Mucosa of descending colon (tissue), 3 donors: Measurements from ENCODE around the gene RALGPS1. TPM values are rescaled to one million over a fixed set of nuclear protein-coding genes. Genes with fewer than 3 reads are reported as not detected.

Source experiments
- ATAC-seq: fragments of 200-7000 bp; cut with Tn5 transposase; one replicate; pipeline ENCODE4 v1.9.1; 2020; ENCODE audit warnings: mild to moderate bottlenecking, moderate library complexity
- DNase-seq, 3 donors: peaks; one replicate each; pipeline ENCODE4 v3.0.0-alpha.2; 2020
- H3K36me3 ChIP-seq: fragments of 200-600 bp; one replicate; pipeline ENCODE4 v1.8.0; 2021; ENCODE audit warnings: low read depth, mild to moderate bottlenecking
- H3K4me1 ChIP-seq: fragments of 200-600 bp; one replicate; pipeline ENCODE4 v1.8.0; 2021; ENCODE audit warnings: low read depth, mild to moderate bottlenecking
- H3K4me3 ChIP-seq: fragments of 200-600 bp; one replicate; pipeline ENCODE4 v1.8.0; 2021; ENCODE audit warnings: mild to moderate bottlenecking
- H3K9me3 ChIP-seq: fragments of 200-600 bp; one replicate; pipeline ENCODE4 v1.8.0; 2021; ENCODE audit warnings: mild to moderate bottlenecking
- intact Hi-C, 2 donors: fragments of 100-400 bp; cut with DNase I in 1 of 2; cut with micrococcal nuclease in 1 of 2; formaldehyde crosslinking; loops; one replicate each; pipeline versions ENCODE4 v1.11.0 to v1.11.1; 2022; cut with DNase I, micrococcal nuclease
- total RNA-seq, 3 donors: library from RNA; stranded (reverse); fragmentation: NEBNext Ultra II Directional in 2 of 3; extraction: Animal tissue kit (Norgen Biotek cat#: 25700) in 2 of 3; gene quantifications; one replicate each; pipeline versions ENCODE4 v1.2.1 to v1.2.4, GENCODE V29; 2021 to 2023
- TF ChIP-seq, protein P1 (sequence below): fragments of 200-600 bp; IDR thresholded peaks from one replicate; pipeline ENCODE4 v1.8.0; 2022; ENCODE audit warnings: antibody characterized with exemption, mild to moderate bottlenecking
- donor health status: DM: no; HTN: no; CAD: no; lungs with moderate emphysema.
- donor health status: DM: no; HTN: no; CAD: no.
- donor health status: DM: no; HTN: yes; CAD: no.

The RALGPS1 gene
- total RNA-seq, 3 donors from 2014 or later: 31.3 to 55.4 (median 32.1) TPM

DNA sequence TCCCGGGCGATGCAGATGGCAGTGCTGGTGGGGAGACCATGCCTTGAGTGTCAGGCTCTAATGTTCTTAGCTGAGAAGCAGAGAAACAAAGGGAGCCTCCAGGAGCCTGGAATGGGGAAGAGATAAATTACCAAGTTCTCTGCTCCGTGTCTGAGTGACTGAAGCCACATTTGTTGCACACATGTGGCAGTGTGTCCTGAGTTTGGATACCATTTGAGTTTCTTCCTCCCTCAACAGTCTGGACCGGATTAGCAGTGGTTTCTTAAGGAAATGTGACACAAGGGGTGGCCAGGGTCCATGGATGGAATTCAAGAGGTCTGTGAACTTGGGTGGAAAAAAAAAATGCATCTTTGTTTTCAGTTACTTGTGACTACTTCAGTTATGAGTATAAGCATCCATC is 299.3 kb downstream of the RALGPS1 start:
- TF ChIP-seq, protein P1, sequence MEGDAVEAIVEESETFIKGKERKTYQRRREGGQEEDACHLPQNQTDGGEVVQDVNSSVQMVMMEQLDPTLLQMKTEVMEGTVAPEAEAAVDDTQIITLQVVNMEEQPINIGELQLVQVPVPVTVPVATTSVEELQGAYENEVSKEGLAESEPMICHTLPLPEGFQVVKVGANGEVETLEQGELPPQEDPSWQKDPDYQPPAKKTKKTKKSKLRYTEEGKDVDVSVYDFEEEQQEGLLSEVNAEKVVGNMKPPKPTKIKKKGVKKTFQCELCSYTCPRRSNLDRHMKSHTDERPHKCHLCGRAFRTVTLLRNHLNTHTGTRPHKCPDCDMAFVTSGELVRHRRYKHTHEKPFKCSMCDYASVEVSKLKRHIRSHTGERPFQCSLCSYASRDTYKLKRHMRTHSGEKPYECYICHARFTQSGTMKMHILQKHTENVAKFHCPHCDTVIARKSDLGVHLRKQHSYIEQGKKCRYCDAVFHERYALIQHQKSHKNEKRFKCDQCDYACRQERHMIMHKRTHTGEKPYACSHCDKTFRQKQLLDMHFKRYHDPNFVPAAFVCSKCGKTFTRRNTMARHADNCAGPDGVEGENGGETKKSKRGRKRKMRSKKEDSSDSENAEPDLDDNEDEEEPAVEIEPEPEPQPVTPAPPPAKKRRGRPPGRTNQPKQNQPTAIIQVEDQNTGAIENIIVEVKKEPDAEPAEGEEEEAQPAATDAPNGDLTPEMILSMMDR: no peak
- no peak overlapping the region for H3K4me3 ChIP-seq
- intact Hi-C loops: no loop called here
- H3K9me3 ChIP-seq: no peaks in the 10 kb centered on the region
- H3K4me1 ChIP-seq: no peaks in the 10 kb centered on the region
- no peaks in the 10 kb centered on the region for H3K36me3 ChIP-seq
- DNase-seq (no peak), ATAC-seq (no peak)

DNA sequence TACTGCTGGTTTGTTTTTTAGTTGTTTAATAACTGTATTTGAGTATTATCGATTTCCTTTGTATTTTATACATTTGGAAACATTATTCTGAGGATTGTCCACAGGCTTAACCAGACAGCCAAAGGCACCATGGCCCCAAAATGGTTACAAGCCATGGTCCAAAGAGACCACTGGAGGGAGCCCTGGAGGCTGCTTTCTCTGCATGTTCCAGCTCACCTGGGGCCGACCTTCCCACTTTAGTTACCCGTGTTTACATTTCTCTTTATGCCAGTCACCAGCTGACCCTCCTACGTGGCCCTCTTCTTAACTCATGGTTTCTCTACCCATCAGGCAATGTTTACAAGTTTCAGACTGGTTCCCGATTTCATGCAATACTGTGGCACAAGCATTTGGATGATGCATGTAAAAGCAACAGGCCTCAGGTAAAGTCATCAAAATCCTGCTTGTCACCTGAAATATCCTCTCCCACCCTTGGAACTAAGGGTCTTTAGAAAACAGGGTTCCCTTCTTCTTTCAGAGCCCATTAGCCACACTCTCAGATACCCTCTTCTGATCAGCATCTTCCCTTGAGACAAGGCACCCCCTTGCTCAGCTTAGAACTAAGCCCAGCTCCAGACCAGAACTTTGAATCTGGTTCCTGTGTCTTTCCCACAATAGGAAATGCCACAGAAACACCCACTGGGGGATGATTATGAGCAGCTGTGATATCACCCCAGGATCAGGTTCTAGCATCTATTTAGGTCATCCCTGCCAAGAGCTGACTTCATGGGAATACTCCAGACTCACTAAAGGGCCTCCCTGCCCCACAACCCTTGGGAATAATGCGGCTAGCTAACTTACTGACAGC is 300.1 kb downstream of the RALGPS1 start:
- TF ChIP-seq, protein P1: peak; percentile 46
- DNase-seq (peak in 2 of 3 donors; percentile 48 to 79), ATAC-seq (peak; percentile 79)
- Histone ChIP-seq H3K4me3 (no peak overlapping the region), H3K4me1 (no peaks in the 10 kb centered on the region), H3K36me3 (no peaks in the 10 kb centered on the region), H3K9me3 (no peaks in the 10 kb centered on the region)
- intact Hi-C loops: no loop called here

DNA sequence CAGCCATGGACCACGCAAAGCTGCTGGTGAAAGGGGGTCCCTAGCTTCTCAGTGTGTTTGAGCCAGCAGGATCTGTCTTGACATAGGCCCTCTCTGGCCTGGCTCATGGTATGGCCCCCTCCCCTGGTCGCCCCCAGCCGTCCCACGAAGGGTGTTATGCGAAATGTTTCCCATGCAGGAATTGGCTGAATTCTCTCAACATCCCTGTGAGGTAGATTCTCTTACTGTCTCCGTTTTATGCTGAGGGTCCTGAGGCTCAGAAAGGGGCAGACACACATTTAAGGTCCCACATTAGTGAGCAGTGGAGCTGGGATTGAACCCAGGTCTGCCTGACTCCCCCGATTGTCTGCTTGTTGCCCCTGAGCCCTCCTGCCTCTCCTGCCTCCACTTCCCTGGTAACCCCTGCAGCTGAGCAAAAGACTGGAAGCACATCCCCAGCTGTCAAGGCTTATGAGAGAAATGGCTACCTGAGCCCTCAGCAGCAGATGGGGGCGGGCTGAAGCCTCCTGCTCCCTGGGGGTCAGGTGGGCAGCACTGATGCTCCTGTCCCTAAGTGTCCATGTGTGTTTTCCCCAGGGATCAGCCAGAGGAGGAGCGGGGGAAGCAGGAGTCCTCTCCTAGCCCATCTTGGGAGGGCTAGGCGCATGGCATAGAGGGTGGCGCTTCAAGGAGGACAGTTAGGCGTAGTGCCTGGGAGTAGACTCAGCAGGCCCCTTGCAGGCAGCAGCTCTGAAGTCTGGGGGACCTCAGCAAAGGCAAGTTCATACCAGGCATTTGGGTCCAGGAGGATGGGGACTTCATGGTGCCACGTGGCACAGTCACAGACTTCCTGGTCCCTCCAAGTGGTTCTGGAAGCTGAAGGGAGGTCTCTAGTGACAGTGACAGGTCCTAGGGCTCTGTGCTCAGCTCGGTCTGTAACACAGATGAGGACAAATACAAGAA is 301.0 kb downstream of the RALGPS1 start:
- Histone ChIP-seq H3K36me3 (no peaks in the 10 kb centered on the region), H3K9me3 (no peaks in the 10 kb centered on the region), H3K4me3 (no peak overlapping the region), H3K4me1 (no peaks in the 10 kb centered on the region)
- intact Hi-C loops: no loop called here
- no peak for DNase-seq
- no peak for ATAC-seq
- TF ChIP-seq, protein P1: no peak

- Histone ChIP-seq H3K9me3 (no peaks in the 10 kb centered on the region), H3K4me3 (no peak overlapping the region), H3K36me3 (no peaks in the 10 kb centered on the region), H3K4me1 (no peaks in the 10 kb centered on the region)
- TF ChIP-seq, protein P1: no peak
- ATAC-seq: no peak
- DNase-seq: no peak
- intact Hi-C loops: no loop called here
Observed at GRCh38 chr9:127216210-127216887, 301.8 kb downstream of the RALGPS1 start.

- TF ChIP-seq, protein P1: no peak
- Histone ChIP-seq H3K4me1 (no peaks in the 10 kb centered on the region), H3K36me3 (no peaks in the 10 kb centered on the region), H3K9me3 (no peaks in the 10 kb centered on the region), H3K4me3 (no peak overlapping the region)
- DNase-seq: no peak
- no peak for ATAC-seq
- intact Hi-C loops: no loop called here
Observed at GRCh38 chr9:127216888-127217217, 302.3 kb downstream of the RALGPS1 start.
